HuH-7.5 (cell line): ENCODE data around the gene SMIM20.
"Not testable (repeated sequence)": the region's sequence is repeated elsewhere in the genome, so short reads cannot be mapped to it uniquely, and the experiment has no call there.

ENCODE experiments used
- DNase-seq: peaks from one replicate; pipeline ENCODE4 v3.0.0; 2011; ENCODE audit warnings: low spot score

SMIM20 gene

DNA sequence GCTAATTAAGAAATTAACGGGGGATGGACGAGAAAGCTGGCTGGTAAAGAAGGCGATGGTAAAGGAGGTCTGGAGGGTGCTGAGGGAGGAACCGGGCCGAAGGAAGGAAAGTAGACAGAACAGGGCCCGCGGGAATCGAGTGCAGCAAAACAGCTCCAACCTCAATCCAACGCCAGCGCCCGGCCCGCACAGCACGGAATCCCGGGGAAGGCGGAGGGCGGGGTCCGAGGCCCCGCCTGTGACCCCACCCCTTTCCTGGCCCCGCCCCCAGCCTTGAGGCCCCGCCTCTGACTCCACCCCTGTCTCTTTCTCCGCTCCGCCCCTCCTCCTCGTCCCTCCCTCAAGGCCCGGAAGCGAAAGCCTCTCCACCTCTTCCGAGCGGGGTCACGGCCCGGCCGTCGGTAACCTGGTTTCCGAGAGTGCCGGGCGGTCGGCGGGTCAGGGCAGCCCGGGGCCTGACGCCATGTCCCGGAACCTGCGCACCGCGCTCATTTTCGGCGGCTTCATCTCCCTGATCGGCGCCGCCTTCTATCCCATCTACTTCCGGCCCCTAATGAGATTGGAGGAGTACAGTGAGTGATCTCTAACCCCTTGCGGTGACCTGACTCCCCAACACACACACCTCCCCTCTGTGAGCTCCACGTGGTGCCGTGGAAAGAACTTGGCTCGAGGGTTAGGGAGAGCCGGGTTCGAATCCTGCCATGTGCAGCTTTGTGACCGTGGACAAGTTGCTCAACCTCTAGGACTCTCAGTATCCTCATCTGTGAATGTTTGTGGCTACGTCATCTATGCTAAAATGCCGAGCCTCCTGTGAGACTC is at the start of gene SMIM20:
SMIM20 (plus strand) TSS at position 370 of the 819 bp plus-strand sequence; CDS start at position 464, 94 bp downstream.
- peak; percentile 93 for DNase-seq

DNA sequence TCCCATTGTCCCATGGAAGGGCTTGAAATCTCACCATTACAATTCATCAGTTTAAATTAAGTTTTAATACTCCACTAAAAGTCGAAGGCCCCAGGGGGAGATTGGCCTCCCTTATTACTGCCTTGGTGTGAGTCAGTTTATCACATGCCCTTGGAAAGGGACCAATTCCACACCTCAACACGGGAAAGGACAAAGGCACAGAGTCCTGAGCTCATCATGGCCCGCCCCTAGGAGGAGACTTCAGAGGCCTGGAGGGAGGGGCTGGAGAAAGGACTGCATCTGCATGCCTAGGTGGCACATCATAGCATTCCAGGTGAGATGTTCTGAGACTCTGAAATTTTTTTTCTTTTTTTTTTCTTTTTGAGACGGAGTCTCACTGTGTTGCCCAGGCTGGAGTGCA is 48.4 kb upstream of the SMIM20 start:
- peak; percentile 66 for DNase-seq

DNA sequence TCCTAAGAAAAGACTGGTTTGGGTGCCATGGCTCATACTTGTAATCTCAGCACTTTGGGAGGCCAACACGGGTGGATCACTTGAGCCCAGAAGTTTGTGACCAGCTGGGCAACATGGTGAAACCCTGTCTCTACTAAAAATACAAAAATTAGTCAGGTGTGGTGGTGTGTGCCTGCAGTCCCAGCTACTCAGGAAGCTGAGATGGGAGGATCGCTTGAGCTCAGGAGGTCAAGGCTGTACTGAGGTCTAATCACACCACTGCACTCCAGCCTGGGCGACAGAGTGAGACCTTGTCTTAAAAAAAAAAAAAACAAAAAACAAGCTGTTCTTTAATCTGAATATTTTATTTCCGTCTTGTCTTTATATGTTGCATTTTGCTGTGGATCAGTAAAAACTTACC is 47.6 kb upstream of the SMIM20 start:
- not testable (repeated sequence) for DNase-seq

DNA sequence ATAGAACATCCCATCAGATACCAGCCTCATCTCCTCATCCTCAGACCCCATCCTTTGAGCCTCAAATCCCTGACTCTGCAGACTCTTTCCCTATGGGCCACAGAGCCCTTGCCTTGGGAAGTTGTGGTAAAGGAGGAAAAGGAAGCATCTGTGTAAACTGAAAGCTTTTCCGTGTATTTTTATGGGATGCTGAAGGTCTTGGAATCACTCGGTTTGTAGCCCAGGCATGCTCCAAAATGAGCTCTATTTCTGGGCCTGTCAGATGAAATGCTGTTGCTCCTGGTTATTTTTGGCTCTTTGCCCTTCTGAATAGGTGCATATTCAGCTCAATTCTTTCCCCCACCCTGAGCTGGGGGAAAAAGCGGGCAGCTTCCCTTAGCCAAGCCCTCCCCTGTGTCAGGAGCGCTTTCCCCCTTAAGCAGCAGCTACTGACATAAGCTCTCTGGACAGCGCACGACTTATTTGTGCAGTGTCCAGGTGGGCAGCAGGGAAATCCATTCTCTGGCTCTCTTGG is 46.2 kb upstream of the SMIM20 start:
- no peak for DNase-seq

DNA sequence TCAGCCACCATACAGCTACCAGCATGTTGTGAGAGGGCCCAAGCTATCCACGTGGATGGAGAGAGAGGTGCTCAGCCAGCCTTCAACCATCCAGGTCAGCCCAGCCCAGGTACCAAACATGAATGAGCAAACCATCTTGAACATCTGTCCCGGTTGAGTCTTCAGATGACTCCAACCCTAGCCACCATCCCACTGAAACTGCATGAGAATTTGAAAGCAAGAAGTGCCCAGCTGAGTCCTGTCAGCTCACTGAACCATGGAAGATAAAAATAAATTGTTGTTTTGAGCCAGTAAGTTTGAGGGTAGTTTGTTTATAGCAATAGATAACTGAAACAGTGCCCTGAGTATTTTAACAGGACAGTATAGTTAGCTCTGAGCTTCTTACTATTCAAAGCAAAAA is 43.9 kb upstream of the SMIM20 start:
- DNase-seq = no peak

DNA sequence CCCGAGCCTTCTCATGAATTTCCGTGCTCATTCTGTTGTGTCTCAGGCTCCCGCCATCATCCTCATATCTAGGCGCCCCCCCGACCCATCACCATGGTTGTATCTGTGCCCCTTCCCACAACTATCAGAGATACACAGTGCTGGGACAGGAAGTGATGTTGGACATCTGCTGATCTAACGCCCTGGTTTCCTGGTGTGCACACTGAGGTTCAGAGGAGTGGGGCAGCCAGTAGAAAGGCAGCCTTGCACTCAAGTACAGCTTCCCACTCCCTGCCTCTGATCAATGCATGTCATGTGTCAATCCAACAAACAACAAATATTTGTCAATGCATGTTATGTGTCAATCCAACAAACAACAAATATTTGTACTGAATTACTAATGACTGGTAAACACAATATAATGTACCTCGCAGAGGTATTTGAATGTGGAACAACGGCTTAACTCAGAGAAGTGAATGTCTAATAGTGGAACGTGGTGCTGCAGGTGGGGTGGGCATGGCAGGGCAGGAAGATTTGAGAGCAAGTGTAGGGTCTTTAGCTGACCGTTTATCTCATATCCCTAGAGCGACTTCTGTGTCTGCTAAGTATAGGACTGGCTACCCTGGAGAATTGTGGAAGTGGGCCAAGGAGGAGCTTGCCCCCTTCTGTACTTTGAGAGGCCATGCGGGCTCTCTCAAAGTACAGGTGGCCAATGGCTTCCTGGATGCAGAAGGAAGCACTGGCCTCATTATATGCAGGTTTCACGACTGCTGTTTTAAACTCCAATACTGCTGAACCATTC is 41.0 kb upstream of the SMIM20 start:
- no peak for DNase-seq

DNA sequence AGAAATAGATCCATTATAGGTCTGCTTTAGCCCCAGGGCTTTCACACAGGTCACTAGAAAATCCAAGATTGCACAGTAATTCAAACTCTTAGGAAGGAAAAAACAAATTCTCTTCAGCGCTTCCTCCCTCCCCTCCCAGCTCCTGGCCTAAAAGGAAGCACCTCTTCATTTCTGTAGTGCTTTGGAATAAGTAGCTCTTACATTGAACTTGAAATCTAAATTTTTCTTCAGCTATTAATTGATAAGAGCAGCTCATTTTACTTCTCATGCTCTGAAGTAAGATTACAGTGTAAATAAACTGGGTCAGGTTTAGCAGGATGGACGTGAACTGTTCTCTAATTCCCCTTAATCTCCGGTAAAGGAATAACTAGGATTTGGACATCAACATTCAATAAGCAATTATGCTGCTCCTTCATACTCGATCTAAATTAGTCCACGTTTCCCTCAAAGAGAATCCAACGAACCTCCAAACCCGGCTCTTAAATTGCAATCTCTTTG is 40.3 kb upstream of the SMIM20 start:
- DNase-seq = no peak

DNA sequence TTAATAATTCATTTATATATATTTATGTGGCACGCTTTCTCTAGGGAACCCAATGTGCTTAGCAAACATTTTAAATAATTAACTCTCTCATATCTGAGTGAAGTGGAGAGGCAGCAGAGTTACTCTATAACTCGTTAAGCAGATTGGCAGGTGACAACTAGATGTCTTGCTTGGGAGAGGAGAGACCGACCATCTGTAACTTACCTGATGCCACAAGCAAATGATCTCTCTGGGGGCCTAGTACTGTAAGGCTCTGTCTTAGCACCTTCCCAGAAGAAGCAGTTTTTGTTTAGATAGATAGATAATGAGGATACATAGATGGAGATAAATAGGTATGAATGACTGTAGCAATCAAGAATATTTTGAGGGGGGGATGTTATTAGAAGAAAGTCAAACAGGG is 39.4 kb upstream of the SMIM20 start:
- no peak for DNase-seq

DNA sequence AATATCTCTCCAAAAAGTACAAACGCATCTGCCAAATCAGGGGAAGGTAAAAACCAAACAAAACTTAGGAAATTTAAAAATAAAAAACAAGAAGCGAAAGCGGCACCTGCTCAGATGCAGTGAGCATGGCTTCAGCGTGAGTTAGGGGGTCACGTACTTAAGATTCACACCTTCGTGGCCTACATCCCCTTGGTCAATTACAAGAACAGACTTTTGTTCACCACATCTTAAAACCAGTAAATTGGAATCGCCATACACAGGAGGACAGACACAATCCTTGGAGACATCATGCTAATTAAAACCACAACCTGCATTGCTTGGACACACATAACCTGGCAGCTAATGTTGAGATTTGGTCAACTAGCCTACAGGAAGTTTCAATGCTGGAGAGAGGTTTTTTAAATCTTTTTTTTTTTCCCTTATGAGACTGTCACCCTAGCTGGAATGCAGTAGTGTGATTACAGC is 38.7 kb upstream of the SMIM20 start:
- DNase-seq = no peak

DNA sequence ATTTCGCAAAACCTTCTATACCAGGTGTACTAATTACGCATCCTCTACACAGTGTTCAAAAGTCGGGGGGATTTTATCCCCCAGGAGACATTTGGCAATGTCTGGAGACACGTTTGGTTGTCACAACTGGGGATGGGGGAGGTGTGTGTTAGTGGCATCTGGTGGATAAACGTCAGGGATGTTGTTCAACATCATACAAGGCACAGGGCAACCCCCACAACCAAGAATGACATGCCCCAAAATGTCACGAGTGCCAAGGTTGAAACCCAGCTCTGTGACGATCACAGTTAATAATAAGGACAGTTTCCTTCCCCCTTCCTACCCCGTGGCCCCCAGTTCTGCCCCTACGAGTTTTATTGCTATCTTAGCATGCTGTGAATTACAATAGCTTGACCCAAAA is 35.3 kb upstream of the SMIM20 start:
- DNase-seq = no peak

DNA sequence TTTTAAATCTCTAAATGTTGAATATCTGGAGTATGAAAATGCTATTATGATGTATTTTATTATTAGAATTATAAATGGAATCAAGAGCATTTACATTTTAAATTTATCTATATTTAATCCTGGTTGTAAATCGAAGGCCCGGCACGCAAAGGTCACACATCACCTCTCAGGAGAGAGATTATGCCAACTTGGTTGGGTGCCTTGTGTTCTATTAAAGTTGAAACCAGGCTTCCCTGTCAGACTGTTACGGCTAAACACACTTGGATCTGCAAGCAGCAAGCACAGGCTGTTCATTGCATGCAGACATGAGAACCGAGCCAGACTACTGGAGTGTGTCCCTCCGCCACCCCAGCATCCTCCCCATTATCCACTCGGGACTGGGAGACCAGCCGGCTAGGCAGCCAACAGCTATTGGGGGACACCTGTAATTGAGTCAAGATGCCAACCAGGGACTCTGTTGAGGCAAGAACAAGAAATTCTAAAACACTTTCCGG is 34.9 kb upstream of the SMIM20 start:
- no peak for DNase-seq

DNA sequence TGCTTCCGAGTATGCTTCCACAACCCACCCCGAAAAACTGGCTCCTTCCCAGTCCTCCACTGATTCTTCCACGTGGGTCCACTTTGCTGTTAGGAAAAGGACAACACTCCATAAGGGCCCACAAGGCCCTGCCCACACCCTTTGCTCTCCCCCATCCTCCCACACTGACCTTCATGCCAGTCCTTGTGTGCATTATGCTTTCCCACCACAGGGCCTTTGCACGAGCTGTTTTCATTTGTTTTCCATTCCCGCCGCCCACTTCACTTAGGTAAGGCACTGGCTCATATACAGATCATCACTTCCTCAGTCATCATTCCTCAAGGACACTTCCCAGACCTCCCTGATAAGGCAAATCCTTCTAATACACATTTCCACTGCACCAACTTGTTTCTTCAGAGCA is 34.4 kb upstream of the SMIM20 start:
- no peak for DNase-seq

DNA sequence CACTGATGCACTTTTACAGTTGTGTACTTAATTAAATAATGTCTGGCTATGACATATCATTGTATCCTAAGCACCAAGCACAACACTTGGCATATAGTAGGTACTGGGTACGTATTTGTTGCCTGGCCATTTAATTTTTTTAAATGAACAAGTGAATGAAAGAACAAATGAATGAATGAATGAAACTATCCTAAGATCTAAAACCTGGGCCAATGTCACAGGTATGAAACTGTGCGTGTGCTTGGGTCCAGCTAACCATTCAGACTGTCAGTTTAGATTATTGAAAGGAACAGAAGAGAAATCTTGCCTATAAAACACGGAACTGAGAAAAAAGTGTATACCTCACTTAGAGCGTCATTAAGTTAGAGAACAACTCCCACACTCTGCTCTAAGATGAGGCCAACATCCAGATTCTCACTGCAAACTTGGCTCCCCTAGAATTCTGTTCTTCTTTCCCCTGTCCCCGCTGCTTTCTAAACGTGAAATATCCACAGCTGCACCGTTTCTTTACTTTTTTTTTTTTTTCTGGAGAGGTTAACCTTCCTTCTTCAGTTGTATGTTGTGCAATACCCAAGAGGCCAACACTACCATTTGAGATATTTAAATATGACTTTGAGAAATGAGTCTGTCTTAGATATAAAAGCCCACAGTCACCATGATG is 33.9 kb upstream of the SMIM20 start:
- no peak for DNase-seq

DNA sequence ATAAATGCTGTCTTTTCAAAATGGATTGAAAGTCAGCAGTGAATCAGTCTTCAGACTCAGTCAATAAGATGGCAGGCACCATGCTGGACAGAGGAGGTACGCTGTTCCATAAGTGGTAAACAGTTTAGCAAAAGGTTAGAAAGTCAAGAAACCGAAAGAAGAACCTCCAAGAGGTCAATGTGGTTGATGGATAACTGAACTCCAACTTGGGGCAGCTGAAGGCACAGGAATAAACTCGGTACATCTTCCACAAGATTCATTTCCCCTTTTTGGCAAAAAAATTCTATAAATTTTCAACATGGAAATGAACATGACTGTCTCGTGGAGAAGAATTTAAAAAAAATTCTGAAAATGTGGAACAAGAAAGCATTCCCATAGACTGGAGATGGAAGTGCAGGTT is 32.8 kb upstream of the SMIM20 start:
- no peak for DNase-seq

DNA sequence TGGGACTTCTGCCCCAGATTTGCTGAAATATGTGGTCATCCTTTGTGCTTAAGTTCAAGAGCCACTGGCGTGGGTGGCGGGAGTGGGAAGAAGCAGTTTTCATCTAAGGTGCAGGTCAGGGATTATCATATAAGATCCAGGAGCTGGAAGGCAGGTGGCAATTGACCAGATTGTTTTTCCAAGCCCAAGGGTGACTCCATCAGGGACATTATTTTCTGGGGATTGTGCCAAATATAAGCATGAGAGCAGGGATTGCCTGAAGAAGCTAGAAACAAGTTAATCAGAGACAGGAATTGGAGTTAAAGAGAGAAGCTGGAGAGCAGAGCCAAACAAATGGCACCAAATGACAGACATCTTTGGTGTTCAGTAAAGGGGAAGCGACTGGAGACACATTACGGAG is 31.8 kb upstream of the SMIM20 start:
- no peak for DNase-seq

DNA sequence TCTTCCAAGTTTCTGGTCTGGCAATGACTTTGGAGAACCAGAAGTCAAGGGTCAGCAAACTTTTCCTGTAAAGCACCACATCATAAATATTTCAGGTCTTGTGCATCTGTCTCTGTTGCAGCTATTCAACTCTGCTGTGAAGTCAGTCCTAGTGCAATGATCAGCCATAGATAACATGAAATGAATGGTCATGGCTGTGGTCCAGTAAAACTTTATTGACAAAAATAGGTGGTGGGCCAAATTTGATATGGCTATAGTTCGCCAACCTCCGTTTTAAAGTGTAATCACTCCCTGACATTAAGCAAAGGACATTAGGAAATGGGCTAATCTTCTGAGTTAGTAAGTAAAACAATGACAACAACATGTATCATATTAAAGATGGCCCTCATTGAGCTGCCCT is 30.5 kb upstream of the SMIM20 start:
- DNase-seq = no peak

DNA sequence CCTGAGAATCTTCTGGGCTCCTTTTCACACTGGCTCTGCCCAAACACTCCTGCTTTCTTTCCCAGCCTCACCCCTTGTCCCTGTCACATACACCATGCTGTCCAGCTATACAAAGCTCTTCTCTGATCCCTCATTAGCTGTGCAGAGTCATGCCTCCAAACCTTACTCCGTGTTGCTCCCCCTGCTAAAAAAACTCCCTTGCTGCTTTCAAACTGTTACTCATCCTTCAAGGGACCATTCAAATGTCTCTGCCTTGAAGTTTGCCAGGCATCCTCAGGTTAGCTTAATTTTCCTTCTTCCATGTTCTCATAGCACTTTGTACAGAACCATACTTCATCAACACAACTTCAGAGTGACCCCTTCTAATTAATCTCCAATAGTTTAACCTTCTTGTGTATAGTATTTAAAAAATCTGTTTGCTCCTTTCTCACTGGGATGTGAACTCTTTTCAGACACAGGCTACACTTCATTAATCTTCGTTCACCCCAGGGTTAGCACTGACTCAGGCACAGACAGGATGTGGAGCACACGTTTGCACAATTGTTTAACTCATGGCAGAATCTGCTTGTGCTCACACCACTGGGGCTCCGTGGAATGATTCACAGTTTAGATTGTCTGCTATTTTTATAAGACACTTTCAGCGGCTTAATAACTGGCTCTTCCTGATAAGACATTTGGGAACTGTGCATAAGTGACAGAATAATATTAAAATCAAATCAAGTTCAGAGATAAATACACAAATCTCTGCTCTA is 29.8 kb upstream of the SMIM20 start:
- DNase-seq = no peak

DNA sequence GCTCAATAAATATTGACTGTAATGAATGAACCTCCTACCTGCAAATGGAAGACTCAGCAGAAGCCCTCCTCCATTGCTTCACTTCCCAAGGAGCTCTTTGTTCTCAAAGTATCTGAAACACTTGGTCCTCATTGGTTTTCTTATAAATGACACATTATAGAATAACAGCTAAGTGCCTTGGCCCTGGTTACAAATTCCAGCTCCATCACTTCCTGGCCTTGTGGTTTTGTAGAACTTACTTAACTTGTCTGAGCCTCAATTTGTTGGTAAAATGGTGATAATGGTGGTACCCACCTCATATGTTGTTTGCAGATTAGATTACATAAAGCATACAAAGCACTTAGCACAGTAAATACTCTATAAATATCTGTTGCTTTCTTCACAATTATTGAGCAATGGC is 25.2 kb upstream of the SMIM20 start:
- DNase-seq = no peak

DNA sequence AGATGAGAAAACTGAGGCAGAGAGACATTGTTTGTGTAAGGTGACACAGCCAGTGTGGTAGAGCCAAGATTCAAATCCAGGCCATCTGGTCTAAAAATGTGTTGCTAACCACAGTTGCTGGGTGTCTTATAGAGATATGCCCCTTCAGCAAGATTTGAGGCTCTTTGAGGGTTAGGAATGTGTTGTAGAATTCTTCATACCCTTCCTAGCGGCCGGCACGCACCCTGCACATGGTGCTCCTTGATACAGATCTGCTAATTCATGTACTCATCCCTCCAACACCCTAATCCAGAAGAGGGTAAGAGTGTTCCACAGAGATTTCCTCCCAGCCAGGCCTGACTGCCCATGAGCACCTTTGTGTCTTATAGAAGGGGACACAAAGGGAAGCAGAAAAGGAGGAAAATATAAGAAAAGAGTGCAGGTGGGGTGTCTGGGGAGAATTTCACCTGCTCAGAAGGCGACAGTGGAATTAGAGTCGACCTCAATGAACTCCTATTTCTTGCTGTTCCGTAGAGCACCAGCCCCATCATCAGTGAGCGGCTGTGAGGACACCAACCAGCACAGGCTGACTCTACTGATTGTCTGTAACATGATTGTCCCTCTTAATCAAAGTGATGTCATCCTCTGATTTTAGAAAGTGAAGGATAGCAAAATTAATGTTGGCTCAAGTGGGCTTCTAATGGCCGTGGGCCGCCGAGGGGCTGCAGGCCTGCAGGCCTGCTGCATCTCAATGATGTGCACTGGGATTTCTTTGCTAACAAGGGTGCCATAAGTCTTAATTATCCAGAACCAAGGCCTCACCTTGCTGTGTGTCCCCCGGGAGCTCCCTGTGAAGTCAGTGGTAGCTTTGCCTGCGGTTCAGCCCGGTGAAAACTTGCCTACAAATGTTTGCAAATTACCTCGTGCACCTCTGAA is 24.2 kb upstream of the SMIM20 start:
- no peak for DNase-seq
